Amniotic epithelial cell (primary cell): ENCODE results near the gene FAM90A1.
"Not testable (repeated sequence)": the region's sequence is repeated elsewhere in the genome, so short reads cannot be mapped to it uniquely, and the experiment has no call there.

Source experiments
- DNase-seq: peaks from one replicate; pipeline ENCODE4 v3.0.0-alpha.2; 2010; ENCODE audit warnings: low read depth

The FAM90A1 gene, protein sequence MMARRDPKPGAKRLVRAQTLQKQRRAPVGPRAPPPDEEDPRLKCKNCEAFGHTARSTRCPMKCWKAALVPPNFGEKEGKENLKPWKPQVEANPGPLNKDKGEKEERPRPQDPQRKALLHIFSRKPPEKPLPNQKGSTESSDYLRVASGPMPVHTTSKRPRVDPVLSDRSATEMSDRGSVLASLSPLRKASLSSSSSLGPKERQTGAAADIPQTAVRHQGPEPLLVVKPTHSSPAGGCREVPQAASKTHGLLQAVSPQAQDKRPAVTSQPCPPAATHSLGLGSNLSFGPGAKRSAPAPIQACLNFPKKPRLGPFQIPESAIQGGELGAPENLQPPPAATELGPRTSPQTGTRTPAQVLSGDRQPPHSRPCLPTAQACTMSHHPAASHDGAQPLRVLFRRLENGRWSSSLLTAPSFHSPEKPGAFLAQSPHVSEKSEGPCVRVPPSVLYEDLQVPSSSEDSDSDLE

DNA sequence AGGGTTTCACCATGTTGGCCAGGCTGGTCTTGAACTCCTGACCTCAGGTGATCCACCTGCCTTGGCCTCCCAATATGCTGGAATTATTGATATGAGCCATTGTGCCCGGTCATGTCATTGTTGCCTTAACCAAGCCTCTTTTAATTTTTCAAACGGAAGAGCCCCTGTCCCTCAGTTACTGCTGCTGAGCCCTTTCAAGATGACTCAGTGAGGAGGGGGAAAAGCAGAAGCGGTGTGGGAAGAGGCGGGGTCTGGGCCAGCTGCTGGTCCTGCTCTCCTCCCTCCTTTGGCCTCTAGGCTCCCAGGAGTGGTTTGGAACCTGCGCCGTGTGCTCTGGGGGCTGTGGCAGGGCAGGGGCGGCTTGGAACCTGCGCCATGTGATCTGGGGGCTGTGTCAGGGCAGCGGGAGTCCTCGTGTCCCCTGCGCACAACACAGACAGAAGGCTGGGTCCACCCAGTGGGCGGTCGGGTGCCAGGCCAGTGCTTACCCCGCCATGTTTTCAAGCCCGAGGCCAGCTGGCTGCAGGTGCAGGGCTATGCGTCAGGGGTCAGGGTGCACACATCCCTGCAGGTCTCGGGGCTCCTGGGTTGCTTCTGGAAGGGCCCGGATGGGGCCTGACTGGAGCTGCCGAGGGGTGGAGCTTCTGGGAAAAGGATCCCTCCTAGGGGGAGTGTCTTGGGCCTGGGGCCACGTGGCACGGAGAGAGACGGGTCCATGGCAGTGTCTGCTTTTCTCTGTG lies at the start of gene FAM90A1:
FAM90A1 (minus strand) TSS at position 627 of the 740 bp plus-strand sequence. CDS start 2,786 bp downstream, outside the sequence.
- DNase-seq = not testable (repeated sequence)

DNA sequence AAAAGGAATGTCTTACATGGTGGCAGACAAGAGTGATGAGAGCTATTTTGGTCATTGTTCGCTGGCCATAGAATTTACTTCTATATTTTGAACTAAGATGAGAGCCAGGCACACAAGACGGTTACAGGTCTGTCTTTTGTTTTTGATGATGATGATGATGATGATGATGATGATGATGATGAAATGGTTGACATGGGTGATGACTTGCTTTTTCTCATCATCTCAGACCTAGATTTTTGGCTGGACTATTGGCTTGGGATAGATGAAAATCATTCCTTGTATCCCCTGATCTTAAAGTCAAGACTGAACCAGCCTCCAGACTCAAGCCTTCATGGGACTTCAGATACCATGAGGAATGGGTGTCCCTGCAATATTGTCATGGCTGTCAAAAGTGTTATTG lies 49.0 kb upstream of the FAM90A1 start:
- DNase-seq = not testable (repeated sequence)

DNA sequence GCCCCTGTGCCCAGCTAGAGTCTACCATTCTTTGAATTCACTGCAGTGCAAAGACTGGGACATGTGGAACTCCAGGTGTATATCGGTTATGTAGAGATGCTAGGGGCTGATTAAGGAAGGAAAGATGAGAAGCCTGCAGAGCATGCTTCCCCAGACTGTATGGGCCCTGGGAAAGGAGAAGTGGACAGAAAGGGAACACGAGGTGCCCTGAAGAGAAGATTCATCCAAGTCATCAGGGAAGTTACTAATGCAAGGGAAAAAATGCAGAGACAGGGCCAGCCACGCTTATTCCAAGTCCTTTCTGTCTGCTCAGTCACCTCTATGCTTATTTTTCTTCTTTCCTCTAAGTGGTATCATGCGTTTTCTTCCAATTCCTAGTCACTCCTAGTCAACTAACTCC lies 39.3 kb upstream of the FAM90A1 start:
- not testable (repeated sequence) for DNase-seq

DNA sequence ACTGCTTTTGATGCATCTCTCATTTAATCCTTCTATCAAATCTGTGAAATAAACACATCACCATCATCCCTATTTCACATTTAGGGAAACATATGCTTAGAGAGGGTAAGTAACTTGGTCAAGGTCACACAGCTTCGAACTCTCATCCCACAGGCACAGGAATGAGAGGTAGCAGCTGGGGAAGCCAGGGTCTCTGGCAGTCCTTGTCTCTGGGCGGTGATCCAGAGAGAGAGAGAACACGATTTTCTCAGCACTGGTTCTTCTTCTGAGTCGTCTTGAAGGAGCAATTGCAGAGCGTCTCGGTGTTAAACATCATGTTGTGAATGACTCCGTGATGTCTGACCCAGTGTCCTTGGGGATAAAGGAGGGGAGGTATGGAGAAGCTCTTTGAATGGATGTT lies 36.8 kb upstream of the FAM90A1 start:
- not testable (repeated sequence) for DNase-seq

DNA sequence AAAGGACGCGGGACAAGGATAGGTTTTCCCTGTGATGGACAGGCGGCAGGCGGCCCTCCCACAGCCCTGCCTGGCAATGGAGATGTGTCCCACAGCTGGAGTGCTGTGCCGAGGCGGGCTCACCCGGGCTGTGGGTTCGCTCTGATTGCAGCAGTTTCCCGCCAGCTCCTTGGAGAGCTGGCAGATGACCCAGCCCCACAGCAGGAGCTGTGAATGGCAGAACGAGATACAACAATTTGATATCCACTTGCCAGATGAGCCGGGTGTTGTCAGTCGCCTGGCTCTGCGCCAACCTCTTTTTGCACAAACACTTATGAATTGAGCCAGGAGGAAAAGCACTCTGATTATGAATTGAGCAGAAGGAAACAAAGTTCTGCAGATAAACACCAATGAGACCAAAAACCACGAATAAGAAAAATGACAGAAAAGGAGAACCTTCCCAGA lies 33.7 kb upstream of the FAM90A1 start:
- DNase-seq = not testable (repeated sequence)

DNA sequence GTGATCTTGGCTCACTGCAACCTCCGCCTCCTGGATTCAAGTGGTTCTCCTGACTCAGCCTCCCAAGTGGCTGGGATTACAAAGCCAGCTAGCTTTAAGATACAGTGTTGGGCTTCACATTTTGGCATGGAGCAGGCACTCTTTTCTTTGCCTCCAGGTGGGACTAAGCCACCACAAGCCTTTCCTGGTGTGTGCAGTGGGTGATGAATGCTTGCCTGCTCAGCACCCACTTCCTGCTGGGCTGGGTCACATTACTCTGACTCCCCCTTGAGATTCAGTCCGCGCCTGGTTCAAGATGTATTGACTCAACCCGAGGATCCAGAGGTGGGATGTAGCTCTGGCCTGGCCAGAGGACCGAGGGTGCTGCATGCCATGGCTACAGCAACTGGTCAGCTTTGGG lies 28.9 kb upstream of the FAM90A1 start:
- DNase-seq = not testable (repeated sequence)

DNA sequence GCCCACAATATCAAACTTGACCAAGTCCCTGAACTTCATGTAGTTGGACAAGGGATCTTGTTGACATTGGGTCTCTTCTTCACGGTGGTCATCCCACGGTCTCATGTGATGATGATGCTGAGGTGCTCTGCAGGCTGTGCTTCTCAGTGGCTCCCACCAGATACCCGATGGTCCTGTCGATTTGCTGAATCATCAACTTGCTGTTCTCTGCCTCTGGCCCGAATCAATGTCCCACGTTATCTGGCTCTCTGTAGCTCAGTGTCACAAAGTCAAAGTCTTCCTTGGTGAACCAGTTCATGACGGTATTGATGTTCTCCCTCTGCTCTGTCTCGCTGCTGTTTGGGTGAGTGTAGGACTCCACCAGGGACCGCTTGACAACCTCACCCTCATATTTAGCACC lies 27.3 kb upstream of the FAM90A1 start:
- DNase-seq = not testable (repeated sequence)

DNA sequence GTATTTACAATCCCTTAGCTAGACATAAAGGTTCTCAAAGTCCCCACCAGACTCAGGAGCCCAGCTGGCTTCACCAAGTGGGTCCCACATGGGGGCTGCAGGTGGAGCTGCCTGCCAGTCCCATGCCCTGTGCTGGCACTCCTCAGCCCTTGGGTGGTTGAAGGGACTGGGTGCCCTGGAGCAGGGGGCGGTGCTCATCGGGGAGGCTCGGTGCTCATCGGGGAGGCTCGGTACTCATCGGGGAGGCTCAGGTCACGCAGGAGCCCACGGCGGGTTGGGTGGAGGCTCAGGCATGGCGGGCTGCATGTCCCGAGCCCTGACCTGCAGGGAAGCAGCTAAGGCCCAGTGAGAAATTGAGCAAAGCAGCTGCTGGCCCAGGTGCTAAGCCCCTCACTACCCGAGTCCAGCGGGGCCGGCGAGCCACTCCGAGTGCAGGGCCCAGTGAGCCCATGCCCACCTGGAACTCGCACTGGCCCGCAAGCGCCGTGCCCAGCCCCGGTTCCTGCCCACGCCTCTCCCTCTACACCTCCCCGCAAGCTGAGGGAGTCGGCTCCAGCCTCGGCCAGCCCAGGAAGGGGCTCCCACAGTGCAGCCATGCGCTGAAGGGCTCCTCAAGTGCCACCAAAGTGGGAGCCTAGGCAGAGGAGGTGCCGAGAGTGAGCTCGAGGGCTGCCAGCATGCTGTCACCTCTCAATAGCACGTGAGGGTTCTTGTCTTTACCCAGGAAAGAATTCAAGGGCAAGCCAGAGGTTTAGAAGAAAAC lies 24.8 kb upstream of the FAM90A1 start:
- not testable (repeated sequence) for DNase-seq

DNA sequence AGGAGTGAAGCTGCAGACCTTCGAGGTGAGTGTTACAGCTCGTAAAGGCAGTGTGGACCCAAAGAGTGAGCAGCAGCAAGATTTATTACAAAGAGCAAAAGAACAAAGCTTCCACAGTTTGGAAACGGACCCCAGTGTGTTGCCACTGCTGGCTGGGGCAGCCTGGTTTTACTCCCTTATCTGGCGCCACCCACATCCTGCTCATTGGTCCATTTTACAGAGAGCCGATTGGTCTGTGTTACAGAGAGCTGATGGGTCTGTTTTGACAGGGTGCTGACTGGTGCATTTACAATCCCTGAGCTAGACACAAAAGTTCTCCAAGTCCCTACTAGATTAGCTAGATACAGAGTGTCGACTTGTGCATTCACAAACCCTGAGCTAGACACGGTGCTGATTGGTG lies 24.2 kb upstream of the FAM90A1 start:
- not testable (repeated sequence) for DNase-seq

DNA sequence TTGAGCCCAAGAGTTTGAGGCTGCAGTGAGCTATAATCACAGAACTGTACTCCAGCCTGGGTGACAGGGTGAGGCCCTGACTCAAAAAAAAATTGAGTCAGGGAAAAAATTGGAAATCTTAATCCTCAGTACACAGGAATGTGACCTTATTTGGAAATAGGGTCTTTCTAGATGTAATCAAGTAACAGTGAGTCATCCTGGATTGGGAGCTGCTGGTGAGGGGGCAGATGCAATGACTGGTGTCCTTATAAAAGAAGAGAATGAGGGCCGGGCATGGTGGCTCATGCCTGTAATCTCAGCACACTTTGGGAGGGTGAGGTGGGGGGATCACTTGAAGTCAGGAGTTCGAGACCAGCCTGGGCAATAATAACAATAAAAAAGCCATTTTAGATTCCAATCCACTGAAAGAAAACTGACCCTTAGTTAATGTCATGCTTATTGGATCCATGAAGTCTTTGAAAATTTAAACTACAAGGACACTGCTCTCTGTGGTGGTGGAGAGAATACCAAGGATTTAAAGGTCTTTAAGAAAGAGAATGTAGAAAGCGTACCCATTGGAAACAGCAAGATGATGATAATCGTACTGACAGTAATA lies 19.6 kb upstream of the FAM90A1 start:
- peak; percentile 74 for DNase-seq

DNA sequence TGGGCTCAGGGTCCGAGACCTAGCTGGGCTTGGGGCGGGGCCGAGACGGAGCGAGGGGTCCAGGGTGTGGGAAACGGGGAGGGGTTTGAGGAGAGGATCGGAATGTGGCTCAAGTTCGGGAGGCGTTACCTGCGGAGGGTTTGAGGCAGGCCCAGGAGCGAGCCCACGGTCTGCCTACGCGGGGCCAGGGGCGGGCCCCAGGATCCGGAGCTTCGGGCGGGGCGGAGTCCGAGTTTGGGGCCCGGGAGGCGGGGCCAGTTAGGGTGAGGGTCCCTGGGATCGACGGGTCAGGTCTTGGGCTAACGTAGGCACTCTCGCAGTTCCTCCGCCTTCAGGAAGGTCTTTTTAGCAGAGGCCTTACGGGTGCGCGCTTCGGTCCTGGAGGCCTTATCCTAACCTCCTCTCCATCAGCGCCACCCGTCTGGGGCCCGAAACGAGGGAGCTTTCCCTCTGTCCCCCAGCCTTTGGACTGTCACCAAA lies 16.3 kb upstream of the FAM90A1 start:
- not testable (repeated sequence) for DNase-seq

DNA sequence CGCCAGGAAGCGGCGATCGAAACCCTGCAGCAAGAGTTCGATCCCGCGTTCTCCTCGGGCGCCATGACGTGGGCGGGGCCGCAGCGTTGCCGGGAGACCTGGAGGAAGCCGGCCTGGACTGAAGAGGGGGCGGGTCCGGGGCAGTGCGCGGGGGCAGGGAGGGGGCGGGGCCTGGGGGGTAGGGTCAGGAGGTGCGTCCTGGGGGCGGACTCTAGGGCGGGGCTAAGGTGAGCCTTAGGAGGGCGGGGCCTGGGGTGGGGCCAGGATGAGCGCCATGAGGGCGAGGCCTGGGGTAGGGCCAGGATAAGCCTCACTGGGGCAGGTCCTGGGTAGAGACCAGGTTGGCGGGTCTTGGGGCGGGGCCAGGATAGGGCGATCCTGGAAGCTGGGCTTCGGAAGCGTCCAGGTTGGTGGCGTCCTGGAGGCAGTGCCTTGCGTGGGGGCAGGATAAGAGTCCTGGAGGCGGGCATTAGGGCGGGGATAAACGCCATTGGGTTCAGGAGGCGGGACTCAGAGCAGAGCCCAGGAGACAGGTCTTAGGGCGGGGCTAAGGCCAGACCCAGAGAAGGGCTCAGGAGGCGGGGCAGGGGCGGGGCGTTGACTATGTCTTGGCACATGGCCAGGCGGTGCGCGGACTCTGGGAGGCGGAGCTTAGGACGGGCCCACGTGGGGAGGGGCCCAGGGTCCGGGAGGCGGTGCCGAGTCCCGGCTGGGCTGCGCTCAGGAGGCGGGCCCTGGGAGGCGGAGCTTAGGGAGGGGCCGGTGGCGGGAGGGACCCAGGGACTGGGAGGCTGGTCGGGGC lies 15.7 kb upstream of the FAM90A1 start:
- DNase-seq = peak; percentile 96

DNA sequence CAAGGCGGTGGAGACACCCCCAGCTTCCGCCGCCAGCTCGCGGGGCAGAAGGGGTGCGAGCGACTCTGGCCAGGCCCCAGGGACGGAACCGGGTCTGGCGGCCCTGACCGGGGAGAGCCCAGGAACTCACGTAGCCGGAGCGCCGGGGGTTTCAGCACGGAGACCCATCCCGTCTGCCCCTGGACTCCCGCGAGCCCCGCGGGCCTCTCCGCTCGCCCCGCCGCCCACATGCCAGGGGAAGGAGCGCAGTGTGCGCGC lies 15.1 kb upstream of the FAM90A1 start:
- not testable (repeated sequence) for DNase-seq

DNA sequence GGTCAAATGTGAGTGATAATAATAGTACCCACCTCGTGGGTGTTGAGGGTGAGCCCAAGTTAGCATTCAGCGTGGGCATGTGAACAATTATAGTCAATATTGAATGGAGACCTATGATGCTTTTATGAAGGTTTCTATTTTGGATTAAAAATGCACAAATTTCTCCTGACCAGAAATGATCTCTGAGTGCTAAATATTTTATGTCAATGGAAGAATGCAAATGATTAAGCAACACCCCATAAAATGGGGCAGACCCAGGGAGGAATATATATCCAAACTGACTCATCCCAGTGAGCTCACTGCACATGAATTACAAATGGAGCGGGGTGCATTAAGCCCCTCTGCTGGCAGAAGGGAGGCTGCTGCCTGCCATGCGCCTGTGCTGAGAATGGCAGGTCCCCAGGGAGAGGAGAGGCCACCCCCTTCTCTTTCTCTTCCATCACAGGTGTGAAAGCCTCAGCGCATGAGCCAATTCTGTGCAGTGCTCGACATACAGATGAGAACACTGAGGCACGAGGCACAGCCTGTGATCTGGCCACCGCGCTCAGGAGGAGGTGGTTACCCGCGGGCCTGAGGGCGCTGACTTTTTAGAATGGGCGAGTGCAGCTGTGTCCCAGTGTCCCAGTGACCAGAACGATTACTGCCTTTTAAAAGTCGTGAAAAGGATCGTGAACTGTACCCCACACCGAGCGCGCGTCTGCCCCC lies 14.7 kb upstream of the FAM90A1 start:
- DNase-seq = not testable (repeated sequence)

DNA sequence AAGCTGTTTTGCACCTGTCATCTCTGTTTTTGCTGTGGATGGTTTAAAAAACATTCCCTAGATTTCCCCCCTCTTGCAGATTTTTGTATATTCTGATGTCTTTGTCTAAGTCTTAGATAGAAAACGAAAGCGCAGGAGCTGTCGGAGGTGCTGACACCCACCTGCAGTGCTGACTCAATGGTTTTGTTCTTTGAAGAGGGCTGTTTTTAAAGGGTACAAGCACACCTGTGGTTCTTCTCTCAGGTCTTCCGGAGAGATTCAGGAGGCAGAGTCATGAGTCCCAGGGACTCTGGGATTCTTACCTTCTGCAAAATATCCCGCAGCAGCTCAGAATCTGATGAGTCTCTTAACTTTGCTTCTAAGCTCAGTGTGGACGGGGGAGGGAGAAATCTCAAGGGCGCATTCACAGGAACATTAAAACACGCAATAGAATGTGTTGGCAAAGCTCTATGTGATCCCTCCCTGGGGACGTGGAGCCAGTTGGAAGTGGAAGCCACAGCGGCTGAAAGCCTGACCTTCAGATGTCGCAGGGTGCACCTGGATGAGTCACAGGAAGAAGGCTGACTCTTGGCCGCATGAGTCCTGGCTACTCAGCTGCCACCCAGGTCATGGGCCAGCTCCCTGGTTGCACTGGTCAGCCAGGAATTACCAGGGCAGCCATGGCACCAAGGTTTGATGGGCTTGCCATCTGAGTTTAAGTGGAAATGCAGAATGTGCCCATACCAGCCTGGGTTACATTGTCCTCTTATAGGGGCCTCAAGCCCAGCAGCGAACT lies 13.1 kb upstream of the FAM90A1 start:
- not testable (repeated sequence) for DNase-seq

DNA sequence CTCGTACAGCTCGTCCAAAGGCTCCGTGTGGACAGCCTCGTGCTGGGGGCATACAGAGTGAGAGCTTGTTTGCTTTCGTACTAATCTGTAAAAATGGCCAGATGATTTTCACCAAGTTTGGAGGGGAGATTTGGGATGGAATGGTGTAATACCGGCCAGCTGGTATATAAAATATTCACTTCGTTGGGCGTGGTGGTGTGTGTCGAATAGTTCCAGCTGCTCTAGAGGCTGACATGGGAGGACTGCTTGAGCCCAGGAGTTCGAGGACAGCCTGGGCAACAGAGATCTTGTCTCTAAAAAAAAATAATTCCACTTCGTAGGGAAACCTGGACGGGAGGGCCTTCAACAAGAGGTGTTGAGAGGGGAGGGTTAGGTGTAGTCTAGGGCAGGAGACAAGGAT lies 9.6 kb upstream of the FAM90A1 start:
- DNase-seq = not testable (repeated sequence)

DNA sequence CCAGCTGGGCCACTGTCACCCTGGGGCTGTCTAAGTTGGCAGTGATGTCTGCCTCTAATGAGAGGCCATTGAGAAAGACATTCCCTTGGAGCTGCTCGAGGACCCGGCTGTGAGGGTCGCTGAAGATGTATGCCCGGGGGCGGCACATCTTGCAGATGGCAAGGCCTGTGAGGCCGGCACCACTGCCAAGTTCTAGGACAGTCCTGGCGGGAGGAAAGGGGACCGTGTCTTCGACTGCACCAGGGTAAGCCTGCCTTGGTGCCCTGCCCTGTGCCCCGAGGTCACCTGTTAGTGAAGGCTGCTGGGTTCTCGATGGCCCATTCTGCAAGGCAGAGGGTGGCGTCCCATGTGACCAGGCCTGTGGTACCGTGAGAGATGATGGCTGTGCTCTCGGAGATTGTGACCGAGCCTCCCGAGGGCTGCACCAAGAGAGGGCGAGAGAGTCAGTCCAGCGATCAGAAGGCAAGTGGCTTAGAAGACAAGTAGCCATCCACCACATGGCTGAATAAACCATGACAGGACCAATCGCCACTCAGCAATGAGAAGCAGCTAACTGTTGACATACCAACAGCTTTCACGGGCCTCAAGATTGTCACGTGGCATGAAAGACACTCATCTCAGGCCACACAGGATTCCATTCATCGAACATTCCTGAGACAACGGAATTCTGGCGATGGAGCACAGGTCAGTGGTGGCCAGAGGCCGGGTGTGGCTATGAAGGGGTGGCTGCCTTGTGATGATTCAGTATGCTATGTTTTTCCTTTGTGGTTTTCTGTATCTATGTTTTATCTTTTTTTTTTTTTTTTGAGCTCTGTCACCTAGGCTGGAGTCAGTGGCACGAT lies 8.1 kb upstream of the FAM90A1 start:
- peak; percentile 41 for DNase-seq

DNA sequence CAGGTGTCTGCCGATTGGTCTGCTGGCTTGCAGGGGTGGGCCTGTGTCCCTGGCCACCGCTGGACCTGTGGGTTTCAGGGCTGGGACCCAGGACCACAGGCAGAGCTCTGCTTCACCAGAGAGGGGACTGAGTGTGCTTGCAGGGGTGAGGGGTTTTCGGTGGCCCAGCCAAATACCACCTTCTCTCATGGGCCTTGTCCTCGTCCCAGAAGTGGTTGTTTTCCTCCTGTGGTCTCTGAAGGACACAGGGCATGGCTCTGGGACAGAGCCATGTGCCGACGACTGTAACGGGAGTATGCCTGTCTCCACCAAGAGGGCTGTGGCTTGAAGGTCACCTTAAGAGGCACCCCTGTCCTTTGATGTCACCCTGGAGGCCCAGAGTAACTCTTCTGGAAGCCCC lies 7.3 kb upstream of the FAM90A1 start:
- not testable (repeated sequence) for DNase-seq
